GM21576 (cell line): ENCODE results near the gene UFSP1.

Source experiments
- ATAC-seq: cut with Tn5 transposase; IDR thresholded peaks from one replicate; pipeline ENCODE4 v1.9.1; 2021; ENCODE audit warnings: mild to moderate bottlenecking, moderate library complexity; ENCODE audit not compliant: unreplicated experiment

Gene UFSP1

DNA sequence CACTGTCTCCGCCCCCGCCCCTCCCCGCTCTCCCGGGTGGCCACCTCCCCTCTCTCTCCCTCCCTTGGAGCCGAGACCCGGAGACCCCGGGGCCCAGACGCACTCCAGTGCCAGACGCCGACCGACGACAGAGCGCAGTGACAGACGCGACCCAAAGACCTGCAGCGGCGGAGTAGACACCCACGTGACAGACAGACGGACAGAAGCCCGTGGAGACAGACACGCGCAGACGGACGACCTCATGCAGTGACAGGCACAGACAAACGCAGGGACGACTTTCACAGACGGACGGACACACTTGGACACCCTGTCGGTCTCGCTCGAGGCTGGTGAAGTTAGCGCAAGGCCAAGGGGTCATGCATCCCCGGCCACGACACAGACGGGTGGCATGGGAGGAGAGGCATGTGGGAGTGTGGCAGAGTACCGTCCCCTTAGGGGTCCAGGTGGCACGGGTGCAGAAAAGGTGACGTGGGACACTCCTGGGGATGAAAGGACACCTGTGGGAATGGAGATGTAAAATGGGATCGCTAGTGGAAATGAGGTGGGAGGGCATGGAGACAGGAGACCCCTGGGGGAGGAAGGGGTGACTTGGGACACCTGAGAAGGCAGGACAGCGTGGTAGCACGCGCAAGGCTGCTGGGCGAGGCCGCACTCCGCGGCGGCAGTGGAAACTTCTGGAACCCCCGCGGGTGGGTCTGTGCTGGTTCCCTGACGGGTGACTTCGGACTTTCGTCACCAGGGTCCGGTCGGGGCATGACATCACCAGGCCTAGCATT lies 6.6 kb upstream of the UFSP1 start:
- no peak for ATAC-seq

DNA sequence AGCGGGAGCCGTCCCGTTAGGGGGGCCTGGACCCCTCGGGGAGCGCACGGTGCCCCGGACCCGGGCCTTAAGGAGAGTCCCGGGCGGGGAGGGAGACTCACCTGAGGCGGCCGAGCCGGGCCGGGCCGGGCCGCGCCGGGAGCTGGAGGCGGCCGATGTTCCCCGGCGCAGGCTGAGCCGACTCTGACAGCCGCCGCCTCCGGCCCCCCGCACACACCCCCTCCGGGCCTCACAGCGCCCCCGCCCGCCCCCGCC lies 6.1 kb upstream of the UFSP1 start, which contains the start of gene ACHE:
Gene ACHE, minus strand, starts transcription at position 188 of the 255 bp plus-strand sequence. CDS start 1,656 bp downstream, outside the sequence.
- ATAC-seq, result no peak

DNA sequence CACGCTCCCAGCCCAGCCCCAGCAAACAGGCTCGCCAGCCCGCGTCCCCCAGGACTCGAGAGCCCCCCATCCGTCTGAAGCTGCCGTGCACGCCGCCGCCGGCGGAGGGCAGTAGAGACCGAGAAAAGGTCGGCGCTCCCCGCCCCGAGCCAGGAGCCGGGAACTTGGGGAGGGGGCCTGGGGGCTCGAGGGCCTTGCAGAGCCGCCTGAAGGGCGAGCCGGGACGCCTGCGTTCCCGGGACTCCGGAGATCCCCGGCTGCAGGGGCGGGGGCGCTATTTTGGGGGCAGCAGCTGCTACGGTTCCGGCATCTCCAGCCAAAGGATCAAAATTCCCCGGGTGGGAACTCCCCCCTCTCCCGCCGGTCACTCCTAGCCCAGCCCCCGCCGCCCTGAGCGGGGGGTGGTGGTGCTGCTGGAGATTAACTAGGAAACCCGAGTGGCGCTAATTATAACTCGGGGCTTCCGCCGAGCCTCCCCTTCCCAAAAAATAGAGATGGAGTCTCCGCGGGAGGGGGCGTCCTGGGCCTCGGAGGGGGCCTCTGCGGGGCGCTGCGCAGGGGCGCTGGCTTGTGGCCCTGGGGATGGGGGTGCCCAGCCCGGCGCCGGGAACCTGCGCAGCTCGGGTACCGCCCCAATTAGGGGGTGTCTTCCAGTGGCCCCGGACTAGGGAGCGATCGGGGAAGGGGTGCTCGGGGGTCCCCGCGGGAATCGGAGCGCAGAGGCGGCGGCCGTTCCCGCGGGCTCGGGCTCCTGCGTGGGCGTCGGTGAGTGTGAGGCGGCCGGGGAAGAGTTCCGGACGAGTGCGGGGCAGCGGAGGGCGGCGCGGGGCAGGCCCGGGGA lies 5.6 kb upstream of the UFSP1 start:
- no peak for ATAC-seq

- no peak for ATAC-seq
Observed at GRCh38 chr7:100893910-100894721, 4.6 kb upstream of the UFSP1 start.

DNA sequence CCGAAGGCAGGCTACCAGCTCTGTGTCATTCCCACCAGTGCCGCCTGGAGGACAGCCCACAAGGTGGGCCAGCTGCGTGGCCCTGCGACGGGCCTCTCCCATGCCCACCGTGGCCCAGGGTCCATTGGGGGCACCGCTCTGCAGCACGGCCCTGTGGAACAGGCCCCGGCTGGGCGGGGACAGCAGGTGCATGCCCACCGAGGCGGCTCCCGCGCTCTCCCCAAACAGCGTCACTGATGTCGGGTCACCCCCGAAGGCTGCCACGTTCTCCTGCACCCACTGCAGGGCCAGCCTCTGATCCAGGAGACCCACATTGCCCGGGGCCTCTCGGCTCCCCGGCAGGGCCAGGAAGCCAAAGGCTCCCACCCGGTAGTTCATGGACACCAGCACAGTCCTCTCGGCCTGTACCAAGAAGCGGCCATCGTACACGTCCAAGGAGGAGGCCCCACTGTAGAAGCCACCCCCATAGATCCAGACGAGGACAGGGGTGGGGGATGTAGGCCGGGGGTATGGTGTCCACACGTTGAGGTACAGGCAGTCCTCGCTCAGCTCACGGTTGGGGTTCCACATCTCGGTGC lies 3.9 kb upstream of the UFSP1 start:
- ATAC-seq, result no peak

DNA sequence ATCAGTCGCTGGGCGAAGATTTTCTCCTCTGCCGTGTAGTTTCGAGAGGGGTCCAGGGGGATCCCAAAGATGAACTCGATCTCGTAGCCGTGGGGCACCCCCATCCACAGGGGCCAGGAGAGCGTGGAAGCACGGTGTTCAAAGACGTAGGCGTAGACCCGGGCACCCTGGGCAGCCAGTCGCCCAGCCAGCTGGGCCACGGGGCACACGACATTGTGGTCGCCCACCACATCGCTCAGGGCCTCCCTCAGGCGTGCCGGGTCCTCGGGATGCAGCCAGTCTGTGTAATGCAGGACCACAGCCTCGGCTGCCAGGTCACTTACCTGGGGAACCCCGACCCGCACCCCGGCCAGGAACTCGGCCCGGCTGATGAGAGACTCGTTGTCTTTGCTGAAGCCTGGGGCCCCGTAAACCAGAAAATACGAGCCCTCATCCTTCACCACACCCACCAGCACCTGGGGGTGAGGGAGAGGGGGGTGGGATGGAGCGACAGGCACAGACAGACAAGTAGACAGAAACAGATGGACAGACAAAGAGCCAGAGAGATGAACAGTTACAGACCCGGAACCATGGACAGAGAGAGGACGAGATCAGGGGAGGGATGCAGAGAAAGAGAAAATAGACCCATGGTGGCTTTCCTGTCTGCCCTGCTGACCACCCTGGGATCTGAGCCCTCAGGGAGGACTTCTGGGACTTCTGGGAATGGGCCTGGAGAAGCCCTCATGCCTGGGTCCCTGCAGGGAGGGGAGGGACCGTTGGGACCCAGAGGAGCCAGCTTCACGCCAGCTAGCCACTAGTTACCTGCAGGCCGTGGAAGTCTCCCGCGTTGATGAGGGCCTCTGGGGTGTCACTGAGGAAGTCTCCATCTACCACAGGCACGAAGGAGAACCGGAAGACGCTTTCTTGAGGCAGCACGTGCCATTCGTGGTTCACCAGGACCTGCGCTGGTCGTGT lies 3.1 kb upstream of the UFSP1 start:
- ATAC-seq, result no peak

GRCh38 chr7:100891568-100892247 lies 2.2 kb upstream of the UFSP1 start:
- no peak for ATAC-seq

DNA sequence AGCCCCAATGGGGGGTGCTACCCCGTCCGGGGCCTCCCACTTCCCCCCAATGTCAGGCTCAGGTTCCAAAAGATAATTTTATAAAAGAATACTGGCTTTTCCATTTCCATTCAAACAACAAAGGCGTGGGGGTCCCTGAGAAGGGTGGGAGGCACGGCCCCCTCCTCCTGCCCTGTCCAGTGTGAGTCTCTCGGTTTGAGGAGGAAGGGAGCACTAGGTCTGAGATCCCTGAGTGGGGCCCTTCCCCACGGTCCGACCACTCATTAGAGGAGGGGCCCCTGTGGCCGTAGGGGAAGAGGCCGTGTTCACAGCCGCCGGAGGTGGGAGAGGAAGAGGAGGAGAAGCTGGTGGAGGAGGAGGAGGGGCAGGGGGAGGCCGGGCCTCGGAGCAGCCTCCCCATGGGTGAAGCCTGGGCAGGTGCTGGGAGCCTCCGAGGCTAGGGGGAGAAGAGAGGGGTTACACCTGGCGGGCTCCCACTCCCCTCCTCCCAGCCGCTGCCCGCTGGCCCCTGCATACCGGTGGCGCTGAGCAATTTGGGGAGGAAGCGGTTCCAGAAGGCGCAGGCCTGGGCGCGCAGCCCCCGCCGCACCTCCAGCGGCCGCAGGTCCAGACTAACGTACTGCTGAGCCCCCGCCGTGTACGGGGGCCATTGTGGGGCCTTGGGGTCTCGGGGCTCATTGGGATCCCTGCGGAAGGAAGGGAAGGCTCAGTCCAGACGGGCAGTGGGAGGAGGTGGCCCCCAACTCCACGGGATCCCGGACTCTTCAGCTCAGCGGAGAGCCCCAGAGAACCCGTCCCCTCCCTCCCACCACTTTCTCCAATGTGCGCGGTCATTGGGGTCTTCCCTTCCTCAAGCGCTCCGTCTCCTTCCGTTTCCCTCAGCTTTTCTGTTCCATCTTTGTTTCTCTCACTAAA lies 1.4 kb upstream of the UFSP1 start:
- ATAC-seq, result no peak

- no peak for ATAC-seq
Observed at GRCh38 chr7:100888291-100888987, 1.1 kb downstream of the UFSP1 start.

GRCh38 chr7:100887516-100888290 lies 1.8 kb downstream of the UFSP1 start:
- ATAC-seq, result peak; percentile 51

GRCh38 chr7:100886936-100887515 lies 2.5 kb downstream of the UFSP1 start:
- ATAC-seq, result no peak

- ATAC-seq, result no peak
Observed at GRCh38 chr7:100886142-100886935, 3.2 kb downstream of the UFSP1 start.

DNA sequence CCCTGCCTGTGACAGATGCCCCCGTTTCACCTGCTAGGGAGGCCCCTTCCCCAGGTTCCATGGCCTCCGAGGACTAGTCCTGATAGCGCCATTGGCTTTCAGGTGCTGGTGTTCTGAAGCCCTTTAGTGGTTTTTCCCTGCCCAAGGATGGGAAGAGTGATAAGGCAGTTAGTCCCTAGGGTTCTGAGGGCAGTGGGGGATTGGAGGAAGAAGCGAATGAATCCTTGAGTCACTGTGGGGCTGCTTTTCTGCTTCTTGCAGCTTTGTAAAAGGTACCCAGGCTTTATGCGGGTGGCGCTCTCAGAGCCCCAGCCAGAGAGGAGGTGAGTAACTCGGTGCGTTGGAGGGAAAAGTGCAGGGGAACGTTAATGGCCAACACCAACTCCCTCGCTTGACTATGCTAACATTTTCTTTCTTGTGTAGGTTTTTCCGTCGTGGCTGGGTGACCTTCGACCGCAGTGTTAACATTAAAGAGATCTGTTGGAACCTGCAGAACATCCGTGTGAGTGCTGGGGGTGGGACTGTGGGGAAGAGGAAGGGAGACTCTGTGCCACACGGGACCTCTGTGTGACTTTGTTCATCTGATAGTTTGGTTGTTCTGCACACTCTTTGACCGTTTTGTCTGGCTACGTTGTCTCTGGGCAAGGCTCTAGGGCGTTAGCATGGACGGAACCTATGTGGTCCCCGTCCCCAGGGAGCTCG lies 3.9 kb downstream of the UFSP1 start:
- ATAC-seq, result no peak

DNA sequence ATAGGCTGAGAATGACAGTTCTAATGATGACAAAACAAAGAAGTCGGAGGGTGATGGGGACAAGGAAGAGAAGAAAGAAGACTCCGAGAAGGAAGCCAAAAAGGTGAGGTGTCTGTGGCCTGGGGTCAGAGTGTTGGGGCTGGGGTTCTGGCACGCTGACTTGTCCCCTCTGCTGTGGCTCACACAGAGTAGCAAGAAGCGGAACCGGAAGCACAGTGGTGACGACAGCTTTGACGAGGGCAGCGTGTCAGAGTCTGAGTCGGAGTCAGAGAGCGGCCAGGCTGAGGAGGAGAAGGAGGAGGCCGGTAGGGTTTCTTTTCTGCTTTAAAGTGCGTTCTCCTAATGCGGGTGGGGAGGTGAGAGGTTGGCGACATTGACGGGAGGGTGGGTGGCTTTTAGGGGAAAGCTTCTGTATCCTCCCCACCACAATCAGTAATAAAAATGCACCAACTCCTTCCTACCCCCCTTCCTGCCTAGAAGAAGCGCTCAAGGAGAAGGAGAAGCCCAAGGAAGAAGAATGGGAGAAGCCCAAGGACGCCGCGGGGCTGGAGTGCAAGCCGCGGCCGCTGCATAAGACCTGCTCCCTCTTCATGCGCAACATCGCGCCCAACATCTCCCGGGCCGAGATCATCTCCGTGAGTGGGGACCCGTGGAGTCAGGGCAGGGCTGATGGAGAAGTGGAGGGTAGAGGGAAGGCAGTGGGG lies 4.6 kb downstream of the UFSP1 start:
- ATAC-seq, result no peak
